CD4-positive, CD25-positive, alpha-beta regulatory T cell (primary cell): ENCODE measurements around the gene MDGA2. TPM values are rescaled to one million over a fixed set of nuclear protein-coding genes. Genes with fewer than 3 reads are reported as not detected.
"Not testable (repeated sequence)": the region's sequence is repeated elsewhere in the genome, so short reads cannot be mapped to it uniquely, and the experiment has no call there.

Source experiments
- ATAC-seq, 2 donors: fragments of 150-1000 bp; cut with Tn5 transposase; one replicate each; pipeline ENCODE4 v1.10.0; 2021; ENCODE audit warnings: low read depth in 2 of 2, moderate number of reproducible peaks in 2 of 2, moderate library complexity in 1 of 2
- DNase-seq, 3 donors: peaks; one replicate each; pipeline versions ENCODE4 v3.0.0 to v3.0.0-alpha.2; 2012 to 2022; ENCODE audit warnings: mixed read lengths in 1 of 3
- H3K27ac ChIP-seq: one replicate; pipeline ENCODE4 v1.7.0; 2013; ENCODE audit warnings: mild to moderate bottlenecking, low read length; ENCODE audit not compliant: insufficient read depth, poor library complexity, severe bottlenecking
- H3K27me3 ChIP-seq: one replicate; pipeline ENCODE4 v1.7.0; 2013; ENCODE audit warnings: low read length; ENCODE audit not compliant: control insufficient read depth, insufficient read depth
- H3K36me3 ChIP-seq: one replicate; pipeline ENCODE4 v1.7.0; 2013; ENCODE audit warnings: mild to moderate bottlenecking, low read length, moderate library complexity; ENCODE audit not compliant: control insufficient read depth, insufficient read depth
- H3K4me1 ChIP-seq: 2 replicates; pipeline ENCODE4 v1.7.0; 2013; ENCODE audit warnings: mild to moderate bottlenecking, low read length; ENCODE audit not compliant: insufficient read depth, control insufficient read depth, poor library complexity, severe bottlenecking
- H3K4me3 ChIP-seq: one replicate; pipeline ENCODE4 v1.7.0; 2013; ENCODE audit warnings: low read depth, mild to moderate bottlenecking, low read length, moderate library complexity
- H3K9me3 ChIP-seq, 2 experiments: 1 replicate in 1 of 2; 2 replicates in 1 of 2; pipeline ENCODE4 v1.7.0; 2013; ENCODE audit warnings: low read length in 2 of 2, mild to moderate bottlenecking in 1 of 2, moderate library complexity in 1 of 2; ENCODE audit not compliant: control insufficient read depth in 2 of 2
- H3K27ac Mint-ChIP-seq, 3 donors: one replicate each; pipeline ENCODE4 v1.8.0; 2020 to 2022; ENCODE audit warnings: mild to moderate bottlenecking in 3 of 3, mixed read lengths in 3 of 3, moderate library complexity in 2 of 3
- H3K27me3 Mint-ChIP-seq: one replicate; pipeline ENCODE4 v1.8.0; 2022; ENCODE audit warnings: mild to moderate bottlenecking, mixed read lengths
- H3K36me3 Mint-ChIP-seq: one replicate; pipeline ENCODE4 v1.8.0; 2020; ENCODE audit warnings: mixed read lengths
- H3K4me1 Mint-ChIP-seq, 4 donors: one replicate each; pipeline ENCODE4 v1.8.0; 2020 to 2022; ENCODE audit warnings: mixed read lengths in 4 of 4, mild to moderate bottlenecking in 1 of 4
- H3K4me3 Mint-ChIP-seq, 4 donors: one replicate each; pipeline ENCODE4 v1.8.0; 2020 to 2022; ENCODE audit warnings: mild to moderate bottlenecking in 4 of 4, mixed read lengths in 4 of 4, moderate library complexity in 3 of 4
- H3K9me3 Mint-ChIP-seq, 7 donors: one replicate each; pipeline ENCODE4 v1.8.0; 2020 to 2022; ENCODE audit warnings: mixed read lengths in 7 of 7, mild to moderate bottlenecking in 3 of 7, moderate library complexity in 2 of 7
- polyA plus RNA-seq, 4 donors: library from polyadenylated mRNA; unstranded; fragments of 300-500 nt; fragmentation: Illumina TruSeq; gene quantifications; one replicate each; pipeline ENCODE4 v1.2.3, GENCODE V29; 2021
- total RNA-seq: library from RNA; stranded (reverse); gene quantifications from one replicate; pipeline ENCODE4 v1.2.3, GENCODE V29; 2022

Gene MDGA2
- total and polyA plus RNA-seq, 5 donors from 2014 or later, result not detected

GRCh38 chr14:47194055-47194454 is 481.4 kb downstream of the MDGA2 start:
- no peak for ATAC-seq
- Mint-ChIP-seq H3K4me3 (no peak overlapping the region), H3K36me3 (no peaks in the 10 kb centered on the region), H3K4me1 (no peaks in the 10 kb centered on the region), H3K27ac (no peak overlapping the region), H3K9me3 (peaks cover 0 to 6% (median 4%) of the 10 kb centered on the region in 7 donors), H3K27me3 (no peaks in the 10 kb centered on the region)
- no peaks in the 10 kb centered on the region for H3K9me3 ChIP-seq
- DNase-seq, result no peak
- no peak overlapping the region for H3K4me3 ChIP-seq
- no peaks in the 10 kb centered on the region for H3K4me1 ChIP-seq
- H3K27ac ChIP-seq, result no peak overlapping the region
- no peaks in the 10 kb centered on the region for H3K27me3 ChIP-seq
- no peaks in the 10 kb centered on the region for H3K36me3 ChIP-seq

GRCh38 chr14:47192203-47192602 is 483.2 kb downstream of the MDGA2 start:
- H3K27me3 ChIP-seq, H3K9me3 ChIP-seq, H3K9me3 Mint-ChIP-seq, H3K27ac Mint-ChIP-seq, DNase-seq, H3K36me3 ChIP-seq, H3K4me1 Mint-ChIP-seq, ATAC-seq, H3K27ac ChIP-seq, H3K4me1 ChIP-seq, H3K4me3 ChIP-seq, H3K27me3 Mint-ChIP-seq, H3K36me3 Mint-ChIP-seq, H3K4me3 Mint-ChIP-seq: not testable (repeated sequence)

- no peak for ATAC-seq
- Histone ChIP-seq H3K4me1 (no peaks in the 10 kb centered on the region), H3K9me3 (no peaks in the 10 kb centered on the region), H3K4me3 (no peak overlapping the region), H3K36me3 (no peaks in the 10 kb centered on the region), H3K27me3 (no peaks in the 10 kb centered on the region), H3K27ac (no peak overlapping the region)
- peaks cover 0 to 6% (median 4%) of the 10 kb centered on the region in 7 donors for H3K9me3 Mint-ChIP-seq
- no peak for DNase-seq
- no peak overlapping the region for H3K27ac Mint-ChIP-seq
- no peaks in the 10 kb centered on the region for H3K4me1 Mint-ChIP-seq
- H3K4me3 Mint-ChIP-seq, result no peak overlapping the region
- no peaks in the 10 kb centered on the region for H3K36me3 Mint-ChIP-seq
- no peaks in the 10 kb centered on the region for H3K27me3 Mint-ChIP-seq
Observed at GRCh38 chr14:47191700-47192099, 483.7 kb downstream of the MDGA2 start.

- H3K27me3 Mint-ChIP-seq, result no peaks in the 10 kb centered on the region
- no peak overlapping the region for H3K27ac Mint-ChIP-seq
- no peak for ATAC-seq
- Histone ChIP-seq H3K4me3 (no peak overlapping the region), H3K27ac (no peak overlapping the region), H3K27me3 (no peaks in the 10 kb centered on the region), H3K9me3 (no peaks in the 10 kb centered on the region), H3K36me3 (no peaks in the 10 kb centered on the region), H3K4me1 (no peaks in the 10 kb centered on the region)
- no peak overlapping the region for H3K4me3 Mint-ChIP-seq
- H3K4me1 Mint-ChIP-seq, result no peaks in the 10 kb centered on the region
- no peak for DNase-seq
- no peaks in the 10 kb centered on the region for H3K36me3 Mint-ChIP-seq
- H3K9me3 Mint-ChIP-seq, result peaks cover 0 to 6% (median 3%) of the 10 kb centered on the region in 7 donors
Observed at GRCh38 chr14:47189911-47190484, 485.4 kb downstream of the MDGA2 start.

- ATAC-seq (no peak), DNase-seq (no peak)
- H3K27me3 Mint-ChIP-seq, result no peaks in the 10 kb centered on the region
- Histone ChIP-seq H3K36me3 (no peaks in the 10 kb centered on the region), H3K4me1 (no peaks in the 10 kb centered on the region), H3K27ac (no peak overlapping the region), H3K9me3 (no peaks in the 10 kb centered on the region), H3K4me3 (no peak overlapping the region), H3K27me3 (no peaks in the 10 kb centered on the region)
- no peak overlapping the region for H3K27ac Mint-ChIP-seq
- no peaks in the 10 kb centered on the region for H3K4me1 Mint-ChIP-seq
- H3K9me3 Mint-ChIP-seq, result peaks cover 0 to 6% (median 3%) of the 10 kb centered on the region in 7 donors
- no peaks in the 10 kb centered on the region for H3K36me3 Mint-ChIP-seq
- H3K4me3 Mint-ChIP-seq, result no peak overlapping the region
Observed at GRCh38 chr14:47186486-47186885, 488.9 kb downstream of the MDGA2 start.

GRCh38 chr14:47179906-47180305 is 495.5 kb downstream of the MDGA2 start:
- Mint-ChIP-seq H3K36me3 (no peaks in the 10 kb centered on the region), H3K27me3 (no peaks in the 10 kb centered on the region), H3K27ac (no peak overlapping the region), H3K4me3 (no peak overlapping the region), H3K9me3 (peaks cover 2 to 8% (median 5%) of the 10 kb centered on the region in 7 donors), H3K4me1 (no peaks in the 10 kb centered on the region)
- ATAC-seq, result no peak
- no peak overlapping the region for H3K27ac ChIP-seq
- H3K4me1 ChIP-seq, result no peaks in the 10 kb centered on the region
- DNase-seq, result no peak
- H3K27me3 ChIP-seq, result no peaks in the 10 kb centered on the region
- no peak overlapping the region for H3K4me3 ChIP-seq
- H3K36me3 ChIP-seq, result no peaks in the 10 kb centered on the region
- no peaks in the 10 kb centered on the region for H3K9me3 ChIP-seq

- H3K4me1 Mint-ChIP-seq, H3K4me3 Mint-ChIP-seq, DNase-seq, H3K27ac ChIP-seq, H3K36me3 ChIP-seq, ATAC-seq, H3K36me3 Mint-ChIP-seq, H3K9me3 ChIP-seq, H3K4me3 ChIP-seq, H3K27ac Mint-ChIP-seq, H3K4me1 ChIP-seq, H3K27me3 Mint-ChIP-seq, H3K27me3 ChIP-seq: not testable (repeated sequence)
- H3K9me3 Mint-ChIP-seq, result peaks cover 0 to 15% (median 1%) of the 10 kb centered on the region in 7 donors
Observed at GRCh38 chr14:47171896-47172295, 503.5 kb downstream of the MDGA2 start.

- Mint-ChIP-seq H3K4me1 (no peaks in the 10 kb centered on the region), H3K36me3 (no peaks in the 10 kb centered on the region), H3K4me3 (no peak overlapping the region), H3K9me3 (peaks cover 0 to 16% (median 0%) of the 10 kb centered on the region in 7 donors), H3K27ac (no peak overlapping the region), H3K27me3 (no peaks in the 10 kb centered on the region)
- H3K27me3 ChIP-seq, result no peaks in the 10 kb centered on the region
- no peaks in the 10 kb centered on the region for H3K4me1 ChIP-seq
- DNase-seq (no peak), ATAC-seq (no peak)
- H3K27ac ChIP-seq, result no peak overlapping the region
- H3K9me3 ChIP-seq, result no peaks in the 10 kb centered on the region
- no peak overlapping the region for H3K4me3 ChIP-seq
- H3K36me3 ChIP-seq, result no peaks in the 10 kb centered on the region
Observed at GRCh38 chr14:47167402-47167801, 508.0 kb downstream of the MDGA2 start.
